Fibroblast of skin of abdomen (primary cell): Measurements from ENCODE around the gene RARB.

Source experiments
- DNase-seq: peaks from one replicate; pipeline ENCODE4 v3.0.0-alpha.2; 2013

RARB gene

GRCh38 chr3:25508901-25509300, 80.8 kb downstream of the RARB start:
- peak; percentile 88 for DNase-seq

- DNase-seq, result no peak
These were observed 82.7 kb downstream of the RARB start for GRCh38 chr3:25510797-25511196.

GRCh38 chr3:25511972-25512721, 84.1 kb downstream of the RARB start:
- no peak for DNase-seq

GRCh38 chr3:25513642-25514266, 85.7 kb downstream of the RARB start:
- no peak for DNase-seq

- DNase-seq, result peak; percentile 65
These were observed 87.1 kb downstream of the RARB start for GRCh38 chr3:25515171-25515570.

- DNase-seq, result no peak
These were observed 93.0 kb downstream of the RARB start for GRCh38 chr3:25520926-25521559.

DNA sequence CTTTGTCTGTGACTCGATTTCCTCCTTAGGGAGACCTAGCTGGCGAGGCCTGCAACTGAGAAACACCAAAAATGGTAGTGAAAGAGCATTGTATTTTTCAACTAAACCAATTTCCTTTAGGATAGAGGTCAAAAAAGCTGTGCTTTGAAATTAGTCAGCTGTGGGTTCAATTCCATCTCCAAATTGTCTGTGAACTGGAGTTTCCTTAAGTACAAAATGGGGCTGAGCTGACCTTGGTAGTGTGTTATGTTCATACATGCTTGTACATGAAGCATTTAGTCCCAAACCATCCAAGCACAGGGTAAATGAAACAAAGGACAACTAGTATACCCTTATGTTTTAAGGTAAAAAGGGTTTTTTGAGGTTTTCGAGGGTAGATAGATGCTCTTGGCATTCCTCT, 99.3 kb downstream of the RARB start:
- no peak for DNase-seq

- DNase-seq, result peak; percentile 48
These were observed 99.7 kb downstream of the RARB start for GRCh38 chr3:25527801-25528200.

DNA sequence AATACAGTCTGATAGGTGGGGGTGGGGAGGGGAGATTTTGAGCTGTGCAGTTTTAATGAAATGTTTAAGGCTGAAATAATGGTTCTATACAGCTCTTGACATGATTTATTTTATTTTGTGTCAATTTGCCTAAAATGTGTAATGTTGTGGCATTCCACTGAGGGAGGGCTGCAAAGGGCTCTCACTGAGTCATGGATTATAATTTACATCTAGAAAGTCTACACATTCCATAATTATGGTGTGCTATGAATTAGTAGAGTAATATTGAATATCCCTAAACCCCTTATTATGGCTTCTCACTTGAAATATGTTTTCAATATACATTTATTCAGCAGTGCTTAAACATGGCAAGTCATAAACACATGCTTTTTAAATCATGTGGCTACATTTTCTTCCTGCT, 103.9 kb downstream of the RARB start:
- peak; percentile 87 for DNase-seq

DNA sequence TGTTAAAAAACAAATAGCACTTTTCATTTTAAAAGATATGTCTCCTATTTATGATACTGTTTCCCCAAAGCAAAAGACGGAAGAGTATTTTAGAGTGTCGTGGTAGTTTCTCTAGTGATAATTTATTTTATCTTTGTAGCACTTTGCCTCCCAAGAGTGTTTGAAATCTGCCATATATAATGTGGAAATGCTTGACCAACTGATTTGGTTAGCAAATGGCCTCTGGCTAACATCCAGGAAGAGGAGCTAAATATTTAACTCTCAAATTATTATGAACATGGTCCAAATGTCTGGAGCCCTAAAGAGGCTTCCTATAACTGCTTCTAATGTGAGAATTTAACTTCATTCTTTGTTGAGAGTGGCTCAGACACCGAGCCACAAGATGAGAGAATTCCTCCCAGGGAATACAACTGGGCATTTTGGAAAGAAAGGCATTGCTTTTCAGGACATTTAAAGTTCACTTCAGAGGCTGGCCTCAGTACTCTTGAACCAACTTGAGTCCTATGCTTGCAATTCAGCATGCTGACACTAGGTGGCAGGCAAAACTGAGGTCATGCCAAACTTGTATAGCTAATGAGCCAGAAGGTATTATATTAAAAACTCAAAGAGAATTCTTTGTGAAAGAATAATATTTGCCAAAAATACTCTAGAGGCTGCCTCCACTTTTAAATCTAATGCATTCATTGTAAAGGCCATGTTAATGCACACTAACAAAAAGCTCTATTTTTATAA, 104.5 kb downstream of the RARB start:
- DNase-seq, result peak; percentile 58

- no peak for DNase-seq
These were observed 105.3 kb downstream of the RARB start for GRCh38 chr3:25533399-25533798.

GRCh38 chr3:25534007-25534406, 105.9 kb downstream of the RARB start:
- DNase-seq, result no peak

DNA sequence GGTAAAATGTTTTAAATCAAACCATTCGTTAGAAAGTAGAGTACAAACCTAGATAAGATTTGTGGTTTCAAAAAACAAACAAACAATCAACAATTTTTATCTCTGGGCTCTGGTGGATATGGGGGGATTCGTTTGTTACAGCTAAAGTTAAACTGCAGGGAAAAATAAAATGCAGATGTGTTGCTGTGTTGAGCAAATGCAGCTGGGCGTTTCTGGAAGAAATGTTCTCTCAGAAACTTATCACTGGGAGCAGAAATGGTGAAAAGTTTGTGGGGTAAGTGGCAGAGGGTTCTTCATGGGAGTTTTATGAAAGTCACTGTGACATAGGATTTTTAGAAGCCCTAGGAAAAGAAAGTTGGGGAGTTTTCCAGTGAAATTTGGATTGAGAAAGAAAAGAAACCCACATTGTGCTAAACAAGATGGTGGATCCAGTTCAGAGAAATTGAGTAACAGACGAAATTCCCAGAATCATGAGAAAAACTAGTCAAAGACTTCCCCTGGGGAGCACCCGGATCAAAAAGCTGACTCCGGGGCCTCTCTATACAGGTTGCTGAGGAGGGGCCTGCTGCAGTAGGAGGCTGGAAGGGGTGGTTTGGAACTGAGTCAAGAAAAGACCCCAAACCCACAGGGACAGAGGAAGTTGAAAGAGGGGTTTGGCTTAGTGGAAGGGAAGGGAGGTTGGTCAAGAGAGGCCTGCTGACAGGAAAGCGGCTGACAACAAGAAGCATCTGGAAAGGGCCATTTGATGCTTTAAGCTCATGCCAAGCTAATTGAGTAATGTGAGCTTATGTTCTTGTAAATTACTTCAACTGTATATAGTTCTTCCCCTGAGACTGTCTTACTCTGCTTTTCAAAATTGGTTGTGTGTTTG, 108.7 kb downstream of the RARB start:
- peak; percentile 66 for DNase-seq

DNA sequence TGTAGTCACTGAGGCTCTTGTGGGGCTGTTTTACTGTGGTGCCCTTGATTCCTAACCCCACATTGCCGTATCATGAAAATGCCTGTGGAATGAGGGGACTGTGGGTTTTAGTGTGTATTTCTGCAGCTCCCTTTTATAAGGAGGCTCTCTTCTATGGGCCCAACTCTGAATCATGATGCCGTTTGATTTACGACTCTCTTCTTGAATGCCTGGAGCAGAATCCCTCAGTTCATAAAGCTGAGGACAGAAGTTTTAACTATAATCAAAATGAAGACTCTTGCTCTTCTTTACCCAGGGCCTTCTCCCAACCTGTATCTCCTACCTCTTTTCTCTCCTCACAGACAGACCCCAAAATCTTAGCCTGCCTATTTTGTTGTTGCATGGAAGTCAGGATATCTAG, 109.5 kb downstream of the RARB start:
- no peak for DNase-seq

- no peak for DNase-seq
These were observed 112.2 kb downstream of the RARB start for GRCh38 chr3:25540273-25540672.

GRCh38 chr3:25542492-25543039, 114.5 kb downstream of the RARB start:
- DNase-seq, result peak; percentile 77

DNA sequence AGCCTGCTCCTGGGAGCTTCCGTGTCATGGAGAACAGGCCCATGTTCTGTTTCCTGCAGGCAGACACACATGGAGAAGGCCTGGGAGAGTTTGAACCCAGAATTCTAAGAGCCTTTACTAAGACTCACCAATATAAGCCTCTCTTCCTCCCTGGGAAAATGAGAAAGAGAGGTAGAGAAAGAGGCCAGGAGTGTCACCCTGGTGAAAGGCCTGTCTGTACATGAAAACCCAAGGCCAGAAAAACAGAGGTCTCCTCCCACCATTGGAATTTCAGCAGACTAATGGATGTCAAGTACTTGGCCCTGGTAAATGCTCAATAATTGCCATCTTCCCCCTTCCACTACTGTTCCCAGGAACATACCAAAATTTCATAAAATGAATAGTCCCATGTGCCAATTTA, 119.0 kb downstream of the RARB start:
- DNase-seq, result no peak

- DNase-seq, result peak; percentile 73
These were observed 120.0 kb downstream of the RARB start for GRCh38 chr3:25547943-25548674.

DNA sequence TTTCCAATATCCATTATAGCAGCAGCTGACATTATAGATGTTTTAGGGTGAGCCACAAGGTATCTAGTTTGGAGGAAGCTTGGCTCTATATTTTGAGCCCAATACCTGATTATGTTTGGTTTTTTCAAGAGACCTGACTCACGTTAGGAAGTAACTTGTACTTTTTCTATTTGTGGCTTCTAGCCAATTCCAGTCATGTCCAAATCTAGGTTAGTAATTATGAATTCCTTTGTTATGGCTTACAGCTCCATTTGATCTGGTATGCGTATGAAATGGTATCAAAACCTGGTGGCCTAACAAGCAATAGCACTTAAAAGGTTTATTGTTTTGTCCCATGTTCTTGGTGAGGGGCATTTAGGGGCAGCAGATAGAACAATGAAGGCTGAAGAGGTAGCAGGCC, 120.8 kb downstream of the RARB start:
- peak; percentile 25 for DNase-seq

- DNase-seq, result no peak
These were observed 124.2 kb downstream of the RARB start for GRCh38 chr3:25552251-25552650.

DNA sequence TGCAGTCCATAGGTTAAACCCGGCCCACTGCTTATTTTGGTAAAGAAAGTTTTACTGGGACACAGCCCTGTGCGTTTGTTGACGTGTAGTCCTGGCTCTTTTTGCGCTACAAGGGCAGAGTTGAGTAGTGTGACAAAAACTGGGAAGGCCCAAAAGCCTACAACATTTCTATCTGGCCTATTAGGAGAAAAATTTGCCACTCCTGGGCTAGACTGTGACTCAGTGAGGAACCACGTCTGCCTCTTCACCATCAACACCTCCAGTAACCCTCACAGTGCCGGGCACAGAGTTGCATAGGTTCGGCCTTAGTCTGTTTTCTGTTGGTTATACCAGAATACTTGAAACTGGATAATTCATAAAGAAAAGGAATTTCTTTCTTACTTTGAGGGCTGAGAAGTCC, 126.3 kb downstream of the RARB start:
- no peak for DNase-seq
